Large intestine (tissue), 3 donors: ENCODE results near the gene FXYD1. TPM values are rescaled to one million over a fixed set of nuclear protein-coding genes. Genes with fewer than 3 reads are reported as not detected.

Source experiments
- DNase-seq, 2 donors: peaks; one replicate each; pipeline versions ENCODE4 v3.0.0 to v3.0.0-alpha.2; 2013
- H3K27ac ChIP-seq: one replicate; pipeline ENCODE4 v1.5.1; 2013; ENCODE audit warnings: low read length
- H3K27me3 ChIP-seq: 2 replicates; pipeline ENCODE4 v1.6.1; 2013; ENCODE audit warnings: low read length; ENCODE audit not compliant: control insufficient read depth, insufficient read depth
- H3K36me3 ChIP-seq: 2 replicates; pipeline ENCODE4 v1.6.1; 2013; ENCODE audit warnings: low read length; ENCODE audit not compliant: control insufficient read depth, insufficient read depth
- H3K4me1 ChIP-seq: one replicate; pipeline ENCODE4 v1.6.1; 2013; ENCODE audit warnings: low read length; ENCODE audit not compliant: control insufficient read depth, insufficient read depth
- H3K4me3 ChIP-seq: one replicate; pipeline ENCODE4 v1.5.1; 2013; ENCODE audit warnings: low read length
- H3K9me3 ChIP-seq: one replicate; pipeline ENCODE4 v1.6.1; 2013; ENCODE audit warnings: mild to moderate bottlenecking, low read depth, low read length, moderate library complexity; ENCODE audit not compliant: control insufficient read depth
- WGBS: methylation state at CpG from one replicate; pipeline ENCODE4 v1.1.5; 2013; ENCODE audit warnings: low lambda C conversion rate; ENCODE audit not compliant: insufficient coverage; 5-methylcytosine and 5-hydroxymethylcytosine counted together
- polyA plus RNA-seq: library from polyadenylated mRNA; unstranded; fragments of 120-200 nt; gene quantifications from one replicate; pipeline ENCODE4 v1.2.1, GENCODE V29; 2013

The FXYD1 gene
- polyA plus RNA-seq, 1 donor = 23.2 TPM

DNA sequence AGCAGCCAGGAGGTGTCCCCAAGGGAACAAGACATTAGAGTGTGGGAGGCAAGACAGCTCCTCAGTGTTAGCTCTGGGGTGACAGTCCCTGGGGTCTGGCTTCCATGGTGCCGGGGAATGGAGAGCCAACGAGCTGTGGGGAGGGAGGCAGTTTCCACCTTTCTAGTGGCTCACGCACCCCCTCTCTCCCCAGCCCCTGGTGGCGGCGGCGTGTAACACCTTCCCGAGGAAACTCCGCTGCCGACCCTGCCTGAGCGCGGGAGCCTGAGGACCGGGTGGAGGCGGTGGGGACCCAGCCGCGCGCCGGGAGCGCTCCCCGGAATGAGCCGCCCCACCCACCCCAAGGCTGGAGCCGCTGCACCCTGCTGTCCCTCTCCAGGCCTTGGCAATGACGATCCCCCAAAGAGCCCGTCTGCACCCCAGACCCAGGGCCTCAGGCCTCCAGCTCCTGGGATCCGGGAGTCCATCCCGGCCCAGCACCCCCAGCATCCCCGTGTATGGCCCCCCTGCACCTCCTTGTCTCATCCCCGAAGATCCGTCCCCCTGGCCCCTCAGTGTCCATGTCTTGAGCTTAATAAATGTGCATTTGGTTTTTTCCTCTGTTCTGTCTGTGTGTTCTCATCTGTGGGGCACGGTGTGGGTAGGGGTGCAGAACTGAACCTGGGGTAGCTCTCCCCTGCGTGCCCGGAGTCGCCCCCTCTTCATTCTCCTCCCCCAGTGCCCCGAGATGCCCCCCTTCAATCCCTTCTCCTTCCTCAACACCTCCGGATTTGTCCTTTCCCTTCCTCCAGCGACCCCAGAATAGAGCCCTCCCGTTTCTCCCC is 15.3 kb downstream of the FXYD1 start:
- peaks cover 4% of the 10 kb centered on the region for H3K36me3 ChIP-seq
- no peak overlapping the region for H3K27ac ChIP-seq
- H3K27me3 ChIP-seq = peaks cover 41% of the 10 kb centered on the region
- H3K4me1 ChIP-seq = peaks cover 21% of the 10 kb centered on the region
- DNase-seq = peak in 1 of 2 donors; percentile 54
- peak overlapping the region; percentile 50 for H3K4me3 ChIP-seq
- WGBS = no CpG with 5 or more reads among the region's 36 CpGs
- no peaks in the 10 kb centered on the region for H3K9me3 ChIP-seq

- Histone ChIP-seq H3K27me3 (peaks cover 41% of the 10 kb centered on the region), H3K9me3 (no peaks in the 10 kb centered on the region), H3K27ac (no peak within 1 kb of the TSS), H3K4me3 (peak within 1 kb of the TSS; percentile 50), H3K4me1 (peaks cover 21% of the 10 kb centered on the region), H3K36me3 (peaks cover 4% of the 10 kb centered on the region)
- peak in 1 of 2 donors; percentile 85 for DNase-seq
- WGBS = no CpG with 5 or more reads among the region's 49 CpGs
These were observed 16.1 kb downstream of the FXYD1 start, which contains the start of gene FXYD5 for GRCh38 chr19:35154525-35155406. TSS of gene FXYD5 (plus strand) at chr19:35154735. CDS start at chr19:35155551, 816 bp downstream.

GRCh38 chr19:35155441-35155840 is 16.8 kb downstream of the FXYD1 start:
- Histone ChIP-seq H3K4me3 (peak overlapping the region; percentile 50), H3K27me3 (peaks cover 41% of the 10 kb centered on the region), H3K4me1 (peaks cover 21% of the 10 kb centered on the region), H3K9me3 (no peaks in the 10 kb centered on the region), H3K36me3 (peaks cover 4% of the 10 kb centered on the region), H3K27ac (no peak overlapping the region)
- no CpG with 5 or more reads among the region's 17 CpGs for WGBS
- DNase-seq = peak in 1 of 2 donors; percentile 36

GRCh38 chr19:35155981-35156672 is 17.5 kb downstream of the FXYD1 start:
- H3K4me1 ChIP-seq = peaks cover 21% of the 10 kb centered on the region
- WGBS = 83% methylated on average over 1 of the region's 6 CpGs
- DNase-seq = no peak
- H3K4me3 ChIP-seq = no peak overlapping the region
- no peak overlapping the region for H3K27ac ChIP-seq
- H3K36me3 ChIP-seq = peaks cover 4% of the 10 kb centered on the region
- H3K27me3 ChIP-seq = peaks cover 41% of the 10 kb centered on the region
- H3K9me3 ChIP-seq = no peaks in the 10 kb centered on the region

- peaks cover 7% of the 10 kb centered on the region for H3K36me3 ChIP-seq
- no peak overlapping the region for H3K4me3 ChIP-seq
- DNase-seq = no peak
- peaks cover 21% of the 10 kb centered on the region for H3K4me1 ChIP-seq
- no peak overlapping the region for H3K27ac ChIP-seq
- no peaks in the 10 kb centered on the region for H3K9me3 ChIP-seq
- H3K27me3 ChIP-seq = peaks cover 37% of the 10 kb centered on the region
- no CpG with 5 or more reads among the region's 7 CpGs for WGBS
These were observed 18.0 kb downstream of the FXYD1 start for GRCh38 chr19:35156673-35157014.

DNA sequence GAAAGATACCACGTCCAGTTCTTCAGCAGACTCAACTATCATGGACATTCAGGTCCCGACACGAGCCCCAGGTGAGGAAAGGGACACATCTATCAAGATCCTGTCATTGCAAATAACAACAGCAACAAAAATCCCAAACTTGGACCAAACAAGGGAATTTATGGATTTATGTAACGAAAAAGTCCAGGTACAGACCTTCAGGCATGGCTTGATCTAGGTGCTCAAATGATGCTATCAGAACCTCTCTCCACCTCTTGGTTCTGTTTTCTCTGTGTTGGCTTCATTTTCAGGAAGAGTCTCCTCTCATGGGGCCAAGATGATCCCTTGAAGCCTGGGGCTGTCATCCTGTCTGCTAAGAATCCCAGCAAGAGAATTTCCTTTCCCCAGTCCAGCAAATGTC is 18.8 kb downstream of the FXYD1 start:
- Histone ChIP-seq H3K36me3 (peaks cover 8% of the 10 kb centered on the region), H3K4me1 (peaks cover 21% of the 10 kb centered on the region), H3K4me3 (no peak overlapping the region), H3K27me3 (peaks cover 33% of the 10 kb centered on the region), H3K9me3 (no peaks in the 10 kb centered on the region), H3K27ac (no peak overlapping the region)
- no peak for DNase-seq
- WGBS = 100% methylated on average over 1 of the region's 4 CpGs

DNA sequence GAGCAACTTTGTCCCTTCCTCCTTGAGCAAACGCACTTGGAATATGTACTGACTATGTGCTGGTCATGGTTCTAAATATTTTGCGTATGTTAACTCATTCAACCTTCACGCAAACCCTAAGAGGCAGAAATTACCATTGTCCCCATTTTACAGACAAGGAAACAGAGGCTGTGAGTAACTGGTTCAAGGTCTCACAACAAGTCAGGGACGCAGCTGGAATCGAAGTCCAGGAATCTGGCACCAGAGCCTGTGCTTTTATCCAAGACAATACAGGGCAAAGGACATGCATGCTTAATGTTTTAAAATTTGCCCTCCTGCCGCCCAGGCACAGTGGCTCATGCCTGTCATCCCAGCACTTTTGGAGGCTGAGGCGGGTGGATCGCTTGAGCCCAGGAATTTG is 21.0 kb downstream of the FXYD1 start:
- Histone ChIP-seq H3K27ac (no peak overlapping the region), H3K9me3 (peaks cover 5% of the 10 kb centered on the region), H3K36me3 (peaks cover 8% of the 10 kb centered on the region), H3K4me1 (peaks cover 12% of the 10 kb centered on the region), H3K4me3 (no peak overlapping the region), H3K27me3 (peaks cover 14% of the 10 kb centered on the region)
- no peak for DNase-seq
- 100% methylated on average over 1 of the region's 8 CpGs for WGBS

DNA sequence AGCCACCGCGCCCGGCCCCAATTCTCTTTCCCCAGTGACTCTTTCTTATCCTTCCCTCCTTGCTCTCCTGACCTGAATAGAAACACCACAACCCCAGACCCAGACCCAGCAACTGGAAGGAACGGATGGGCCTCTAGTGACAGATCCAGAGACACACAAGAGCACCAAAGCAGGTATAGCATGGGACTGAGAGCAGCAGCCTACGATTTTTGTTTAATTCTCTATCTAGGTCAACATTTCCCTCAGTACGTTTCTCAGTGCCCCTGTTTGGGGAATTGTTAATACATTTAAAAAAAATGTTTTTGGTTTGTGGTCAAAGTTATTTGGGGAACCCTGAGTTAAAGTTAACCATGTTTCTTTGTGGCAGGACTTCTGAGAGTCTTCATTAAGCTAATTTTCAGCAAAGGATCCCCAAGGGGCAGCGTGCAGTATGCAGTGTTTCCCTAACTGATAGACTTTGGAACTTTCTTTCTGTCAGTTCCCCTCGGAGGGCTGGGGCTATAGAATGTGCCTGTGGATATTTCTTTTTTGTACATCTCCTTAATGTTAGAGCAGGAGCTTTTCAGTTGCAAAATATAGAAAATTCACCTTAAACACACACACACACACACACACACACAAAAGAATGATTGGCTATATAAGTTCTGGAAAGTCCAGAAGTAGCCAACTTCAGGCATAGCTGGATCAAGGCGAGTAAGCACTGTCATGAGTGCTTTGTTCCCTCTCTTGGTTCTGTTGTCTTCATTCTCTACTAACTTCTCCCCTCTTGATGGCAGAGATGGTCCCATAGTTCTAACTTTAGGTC is 22.2 kb downstream of the FXYD1 start:
- Histone ChIP-seq H3K27ac (no peak overlapping the region), H3K9me3 (peaks cover 8% of the 10 kb centered on the region), H3K4me1 (peaks cover under 1% of the 10 kb centered on the region), H3K36me3 (peaks cover 12% of the 10 kb centered on the region), H3K27me3 (peaks cover 2% of the 10 kb centered on the region), H3K4me3 (no peak overlapping the region)
- WGBS = 93% methylated on average over 2 of the region's 9 CpGs
- no peak for DNase-seq

DNA sequence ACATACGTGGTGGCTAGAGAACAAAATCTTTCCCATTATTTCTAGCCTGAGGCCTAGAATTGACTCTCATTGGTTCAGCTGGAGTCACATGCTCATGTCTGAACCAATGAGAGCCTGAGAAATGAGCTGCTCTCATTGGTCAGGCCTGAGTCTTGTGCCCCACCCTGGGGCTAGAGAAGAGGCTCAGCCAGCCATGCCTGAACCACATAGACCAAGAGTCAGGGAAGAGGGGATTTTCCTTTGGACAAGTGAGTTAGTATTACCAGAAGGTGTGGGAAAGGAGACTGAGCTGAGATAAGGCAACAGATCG is 22.8 kb downstream of the FXYD1 start:
- H3K4me1 ChIP-seq = no peaks in the 10 kb centered on the region
- H3K27me3 ChIP-seq = no peaks in the 10 kb centered on the region
- no peak overlapping the region for H3K27ac ChIP-seq
- H3K36me3 ChIP-seq = peaks cover 13% of the 10 kb centered on the region
- no peak for DNase-seq
- H3K9me3 ChIP-seq = peaks cover 13% of the 10 kb centered on the region
- no peak overlapping the region for H3K4me3 ChIP-seq
- no CpG with 5 or more reads among the region's 2 CpGs for WGBS
